HepG2 (cell line): ENCODE results near the gene LPAR4. TPM values are rescaled to one million over a fixed set of nuclear protein-coding genes. Genes with fewer than 3 reads are reported as not detected.

Experiments
- ATAC-seq: fragments of 200-7000 bp; cut with Tn5 transposase; 3 replicates; pipeline ENCODE4 v1.9.1; 2020; ENCODE audit warnings: mild to moderate bottlenecking, moderate library complexity
- BruUV-seq: library from RNA; stranded (reverse); fragments of 400-500 nt; replicated peaks from 2 replicates; lab custom pipeline; 2021; lab: Mats Ljungman, UMichigan
- CTCF ChIA-PET: fragments of 300-600 bp; formaldehyde crosslinking; extraction: SDS; loops from one replicate; lab custom pipeline; 2021; ENCODE audit warnings: low total read pairs, inconsistent platforms, low intra/inter-chr PET ratio; lab: Yijun Ruan, JAX
- POLR2A ChIA-PET: fragments of 350-600 bp; sonication (Branson Sonifier 250); formaldehyde crosslinking; loops from one replicate; lab custom pipeline; 2020; ENCODE audit warnings: antibody characterized with exemption, inconsistent platforms; lab: Yijun Ruan, JAX
- DNase-seq: peaks from one replicate; pipeline ENCODE4 v3.0.0-alpha.2; 2015; ENCODE audit warnings: low spot score
- FAIRE-seq: peaks from 3 replicates; lab custom pipeline; 2011; peaks lifted over from hg19 to GRCh38; lab: Jason Lieb, UNC
- H2AFZ ChIP-seq: one replicate; pipeline ENCODE4 v1.6.1; 2011; ENCODE audit warnings: low read length, inconsistent platforms
- H3K27ac ChIP-seq: fragments of 300-600 bp; 3 replicates; pipeline ENCODE4 v1.8.0; 2011; ENCODE audit warnings: mixed run types, mild to moderate bottlenecking, mixed read lengths, low read length, inconsistent platforms; ENCODE audit not compliant: insufficient read depth; ENCODE audit errors: extremely low read length
- H3K27me3 ChIP-seq, 2 experiments: fragments of 200-600 bp in 1 of 2; 2 replicates in 1 of 2; 3 replicates in 1 of 2; pipeline versions ENCODE4 v1.6.0 to v1.8.0; 2011; ENCODE audit warnings: low read length in 2 of 2, mild to moderate bottlenecking in 2 of 2, moderate library complexity in 2 of 2, inconsistent platforms in 1 of 2; ENCODE audit not compliant: insufficient read depth in 2 of 2, control insufficient read depth in 1 of 2
- H3K36me3 ChIP-seq, 2 experiments: fragments of 200-600 bp in 1 of 2; replicated peaks in 1 of 2; 2 replicates in 1 of 2; 3 replicates in 1 of 2; pipeline versions ENCODE4 v1.5.1 to v1.8.0; 2011; ENCODE audit warnings: low read length in 2 of 2, inconsistent platforms in 1 of 2; ENCODE audit not compliant: insufficient read depth in 2 of 2, control insufficient read depth in 1 of 2
- H3K4me1 ChIP-seq: 2 replicates; pipeline ENCODE4 v1.5.1; 2012; ENCODE audit warnings: low read length, inconsistent platforms; ENCODE audit not compliant: insufficient read depth
- H3K4me2 ChIP-seq: 2 replicates; pipeline ENCODE4 v1.6.0; 2011; ENCODE audit warnings: low read depth, low read length, inconsistent platforms
- H3K4me3 ChIP-seq, 3 experiments: fragments of 200-600 bp in 1 of 3; sonication (generic), shearing (Covaris generic) in 1 of 3; replicated peaks in 1 of 3; 2 replicates each; pipeline ENCODE4 v1.5.1; 2011 to 2016; ENCODE audit warnings: low read length in 3 of 3, inconsistent platforms in 2 of 3, low read depth in 2 of 3, mild to moderate bottlenecking in 2 of 3, control low read depth in 1 of 3, mixed read lengths in 1 of 3; ENCODE audit not compliant: insufficient read depth in 1 of 3
- H3K79me2 ChIP-seq: one replicate; pipeline ENCODE4 v1.6.1; 2011; ENCODE audit warnings: low read length, inconsistent platforms; ENCODE audit not compliant: insufficient read depth
- H3K9ac ChIP-seq: 2 replicates; pipeline ENCODE4 v1.6.0; 2011; ENCODE audit warnings: mild to moderate bottlenecking, low read depth, low read length, inconsistent platforms; ENCODE audit not compliant: insufficient read depth
- H3K9me3 ChIP-seq: 2 replicates; pipeline ENCODE4 v1.5.1; 2012; ENCODE audit warnings: mild to moderate bottlenecking, low read length
- H4K20me1 ChIP-seq: 2 replicates; pipeline ENCODE4 v1.6.0; 2011; ENCODE audit warnings: inconsistent platforms, mild to moderate bottlenecking, low read length, moderate library complexity; ENCODE audit not compliant: insufficient read depth
- GABPB1 ChIP-seq: IDR thresholded peaks from 2 replicates; pipeline ENCODE4 v1.6.1; 2016; ENCODE audit warnings: mild to moderate bottlenecking, missing genetic modification reagents, moderate library complexity, missing compliant biosample characterization
- MAZ ChIP-seq, 2 experiments: sonication (generic) in 1 of 2; formaldehyde crosslinking in 1 of 2; IDR thresholded peaks; 2 replicates each; pipeline versions ENCODE4 v1.5.0 to v1.6.1; 2012 to 2020; ENCODE audit warnings: low read depth in 2 of 2, mild to moderate bottlenecking in 2 of 2, borderline replicate concordance in 1 of 2, improper control_type of control experiment in 1 of 2, low read length in 1 of 2, missing genetic modification reagents in 1 of 2, moderate library complexity in 1 of 2
- NFRKB ChIP-seq: fragments of 450-650 bp; IDR thresholded peaks from 2 replicates; pipeline ENCODE4 v1.6.1; 2017
- SSRP1 ChIP-seq: IDR thresholded peaks from 2 replicates; pipeline ENCODE4 v1.6.1; 2016; ENCODE audit warnings: control low read depth
- ZBTB7A ChIP-seq: sonication (generic); formaldehyde crosslinking; IDR thresholded peaks from 2 replicates; pipeline ENCODE4 v1.8.0; 2022; ENCODE audit warnings: mild to moderate bottlenecking, missing genetic modification reagents
- ZNF768 ChIP-seq: sonication (generic); formaldehyde crosslinking; IDR thresholded peaks from 2 replicates; pipeline ENCODE4 v1.4.0; 2020; ENCODE audit warnings: missing genetic modification reagents
- WGBS: methylation state at CpG from one replicate; pipeline ENCODE4 v1.1.6; 2017; ENCODE audit warnings: low lambda C conversion rate; 5-methylcytosine and 5-hydroxymethylcytosine counted together
- in situ Hi-C: cut with HindIII; loops from 2 replicates; pipeline ENCODE4 v1.10.0; 2017; ENCODE audit warnings: low pct_unique_long_range_greater_than_20kb; ENCODE audit not compliant: extremely low pct_ligation_motif_present
- intact Hi-C: fragments of 100-400 bp; cut with micrococcal nuclease; formaldehyde crosslinking; loops from one replicate; pipeline ENCODE4 v1.10.0; 2022; ENCODE audit not compliant: unreplicated experiment
- polyA plus RNA-seq, 8 experiments: library from polyadenylated mRNA; depleted of rRNA in 3 of 8; stranded (reverse) in 7 of 8; unstranded in 1 of 8; fragments of >200 nt; fragmentation: Illumina TruSeq in 4 of 8; extraction: Trizol in 4 of 8; gene quantifications; 2 replicates each; pipeline versions ENCODE4 v1.2.1 to v1.2.3, GENCODE V29; 2011 to 2016; ENCODE audit warnings: low read depth in 4 of 8, missing spikeins in 1 of 8, mixed read lengths in 1 of 8; ENCODE audit not compliant: insufficient read depth in 1 of 8
- total RNA-seq, 5 experiments: library from RNA; depleted of rRNA; stranded (reverse); fragments of >200 nt; fragmentation: Illumina TruSeq; extraction: Trizol; gene quantifications; 2 replicates each; pipeline ENCODE4 v1.2.3, GENCODE V29; 2016; ENCODE audit warnings: low read depth in 1 of 5
- TF ChIP-seq, protein P1 (sequence below): sonication (generic); formaldehyde crosslinking; IDR thresholded peaks from 2 replicates; pipeline ENCODE4 v1.4.0; 2020; ENCODE audit warnings: missing genetic modification reagents, borderline replicate concordance

Gene LPAR4
- total and polyA plus RNA-seq, 2 of the 13 experiments (the other 11 are each of a cell fraction or from before 2014, with no cell fraction given), result not detected

DNA sequence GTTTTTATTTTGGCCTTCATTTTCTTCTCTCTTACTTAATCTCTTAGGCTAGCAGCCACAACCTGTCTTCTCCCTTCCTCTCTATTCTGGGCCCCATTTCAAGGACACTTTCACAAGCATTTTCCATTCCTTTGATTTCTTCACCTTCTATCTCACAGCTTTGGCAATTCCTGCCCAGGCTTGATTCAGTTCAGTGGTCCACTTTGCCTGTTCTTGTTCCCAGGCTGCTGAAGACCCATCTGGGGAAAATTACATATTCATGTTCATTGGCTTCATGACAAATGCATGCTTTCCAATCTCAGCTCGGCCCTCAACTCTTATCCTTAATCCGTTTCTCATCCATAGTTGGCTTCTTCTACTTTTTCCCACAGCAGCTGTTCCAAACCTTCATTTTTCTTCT, 38.7 kb upstream of the LPAR4 start:
- DNase-seq (no peak), ATAC-seq (no peak), FAIRE-seq (no peak)
- intact Hi-C loops (no loop called here), in situ Hi-C loops (no loop called here)
- H3K79me2 ChIP-seq, result no peaks in the 10 kb centered on the region
- POLR2A ChIA-PET, result no interaction called here
- CTCF ChIA-PET, result no interaction called here
- H3K27me3 ChIP-seq, result no peaks in the 10 kb centered on the region
- H3K4me3 ChIP-seq, result no peak overlapping the region
- no peak overlapping the region for H2AFZ ChIP-seq
- no peak overlapping the region for H3K4me2 ChIP-seq
- WGBS, result 6% methylated on average over 2 of the region's 2 CpGs
- TF ChIP-seq ZNF768 (CRISPR knock-in tag) (no peak), GABPB1 (CRISPR knock-in tag) (no peak), ZBTB7A (CRISPR knock-in tag) (no peak), SSRP1 (no peak), MAZ (IDR thresholded peaks at IDR 0.05; ENCODE audit: borderline replicate concordance, low read depth, low read length) (no peak), MAZ (CRISPR knock-in tag; IDR thresholded peaks at IDR 0.05; ENCODE audit: low read depth) (no peak), NFRKB (no peak)
- TF ChIP-seq, protein P1, sequence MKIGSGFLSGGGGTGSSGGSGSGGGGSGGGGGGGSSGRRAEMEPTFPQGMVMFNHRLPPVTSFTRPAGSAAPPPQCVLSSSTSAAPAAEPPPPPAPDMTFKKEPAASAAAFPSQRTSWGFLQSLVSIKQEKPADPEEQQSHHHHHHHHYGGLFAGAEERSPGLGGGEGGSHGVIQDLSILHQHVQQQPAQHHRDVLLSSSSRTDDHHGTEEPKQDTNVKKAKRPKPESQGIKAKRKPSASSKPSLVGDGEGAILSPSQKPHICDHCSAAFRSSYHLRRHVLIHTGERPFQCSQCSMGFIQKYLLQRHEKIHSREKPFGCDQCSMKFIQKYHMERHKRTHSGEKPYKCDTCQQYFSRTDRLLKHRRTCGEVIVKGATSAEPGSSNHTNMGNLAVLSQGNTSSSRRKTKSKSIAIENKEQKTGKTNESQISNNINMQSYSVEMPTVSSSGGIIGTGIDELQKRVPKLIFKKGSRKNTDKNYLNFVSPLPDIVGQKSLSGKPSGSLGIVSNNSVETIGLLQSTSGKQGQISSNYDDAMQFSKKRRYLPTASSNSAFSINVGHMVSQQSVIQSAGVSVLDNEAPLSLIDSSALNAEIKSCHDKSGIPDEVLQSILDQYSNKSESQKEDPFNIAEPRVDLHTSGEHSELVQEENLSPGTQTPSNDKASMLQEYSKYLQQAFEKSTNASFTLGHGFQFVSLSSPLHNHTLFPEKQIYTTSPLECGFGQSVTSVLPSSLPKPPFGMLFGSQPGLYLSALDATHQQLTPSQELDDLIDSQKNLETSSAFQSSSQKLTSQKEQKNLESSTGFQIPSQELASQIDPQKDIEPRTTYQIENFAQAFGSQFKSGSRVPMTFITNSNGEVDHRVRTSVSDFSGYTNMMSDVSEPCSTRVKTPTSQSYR (CRISPR knock-in tag), result no peak
- no peak overlapping the region for H3K9ac ChIP-seq
- H3K4me1 ChIP-seq, result no peaks in the 10 kb centered on the region
- H3K36me3 ChIP-seq, result no peaks in the 10 kb centered on the region
- no peak overlapping the region for H3K27ac ChIP-seq
- H3K9me3 ChIP-seq, result no peaks in the 10 kb centered on the region
- no TSS peak for BruUV-seq
- H4K20me1 ChIP-seq, result no peaks in the 10 kb centered on the region
